A673 (cell line): ENCODE data around the gene BCR. TPM values are rescaled to one million over a fixed set of nuclear protein-coding genes. Genes with fewer than 3 reads are reported as not detected.
A peak's percentile ranks its signal among the peaks of the same experiment; 100 is the strongest.

Experiments
- BruUV-seq: library from RNA; stranded (reverse); fragments of 400-500 nt; replicated peaks from 2 replicates; lab custom pipeline; 2021; lab: Mats Ljungman, UMichigan
- CTCF ChIA-PET: fragments of 300-600 bp; sonication (Branson Sonifier 250); formaldehyde crosslinking; loops from one replicate; lab custom pipeline; 2022; ENCODE audit warnings: antibody characterized with exemption; lab: Charles Lee
- POLR2A ChIA-PET: fragments of 300-600 bp; sonication (Branson Sonifier 250); formaldehyde crosslinking; loops from one replicate; lab custom pipeline; 2022; ENCODE audit warnings: antibody characterized with exemption; ENCODE audit not compliant: low non-redundant PET; lab: Charles Lee
- DNase-seq: peaks from one replicate; pipeline ENCODE4 v3.0.0-alpha.2; 2015; ENCODE audit warnings: low spot score
- H3K27ac ChIP-seq: fragments of 200-600 bp; sonication (generic); 2 replicates; pipeline ENCODE4 v1.5.1; 2016; ENCODE audit warnings: mixed run types, low read depth, mild to moderate bottlenecking, mixed read lengths, antibody characterized with exemption, low read length; ENCODE audit not compliant: poor library complexity, severe bottlenecking
- H3K27me3 ChIP-seq: fragments of 200-600 bp; sonication (generic); replicated peaks from 2 replicates; pipeline ENCODE4 v1.6.1; 2017; ENCODE audit warnings: mixed run types, low read depth, mild to moderate bottlenecking, mixed read lengths, antibody characterized with exemption, low read length; ENCODE audit not compliant: insufficient read depth, poor library complexity
- H3K36me3 ChIP-seq: fragments of 200-600 bp; sonication (generic); 2 replicates; pipeline ENCODE4 v1.6.1; 2016; ENCODE audit warnings: mixed run types, mild to moderate bottlenecking, mixed read lengths, antibody characterized with exemption, low read length; ENCODE audit not compliant: insufficient read depth, poor library complexity, severe bottlenecking
- H3K4me1 ChIP-seq: fragments of 200-600 bp; sonication (generic); 2 replicates; pipeline ENCODE4 v1.6.1; 2017; ENCODE audit warnings: mixed run types, mild to moderate bottlenecking, mixed read lengths, antibody characterized with exemption, low read length; ENCODE audit not compliant: insufficient read depth, poor library complexity, severe bottlenecking
- H3K4me3 ChIP-seq: fragments of 200-600 bp; sonication (generic); 2 replicates; pipeline ENCODE4 v1.5.1; 2016; ENCODE audit warnings: low read depth, mixed run types, mild to moderate bottlenecking, mixed read lengths, low read length; ENCODE audit not compliant: poor library complexity, severe bottlenecking
- H3K9me3 ChIP-seq: fragments of 200-600 bp; sonication (generic); 2 replicates; pipeline ENCODE4 v1.6.1; 2016; ENCODE audit warnings: mixed run types, low read depth, mild to moderate bottlenecking, mixed read lengths, antibody characterized with exemption, low read length; ENCODE audit not compliant: poor library complexity, severe bottlenecking
- EZH2 ChIP-seq: fragments of 200-600 bp; sonication (generic); IDR thresholded peaks from 2 replicates; pipeline ENCODE4 v1.6.1; 2017; ENCODE audit warnings: borderline replicate concordance, low read depth, mild to moderate bottlenecking, mixed read lengths, antibody characterized with exemption, low read length; ENCODE audit not compliant: poor library complexity, severe bottlenecking
- intact Hi-C: fragments of 100-400 bp; cut with micrococcal nuclease; formaldehyde crosslinking; loops from one replicate; pipeline ENCODE4 v1.10.0; 2022; ENCODE audit not compliant: unreplicated experiment
- total RNA-seq: library from RNA; stranded (reverse); gene quantifications from 2 replicates; pipeline ENCODE4 v1.2.3, GENCODE V29; 2021
- TF ChIP-seq, protein P1 (sequence below): fragments of 300-800, 200-600 bp; sonication (generic); conservative IDR thresholded peaks from 2 replicates; pipeline ENCODE4 v1.5.1; 2017; ENCODE audit warnings: low read depth, mild to moderate bottlenecking, antibody characterized with exemption, low read length, moderate library complexity, mixed read lengths

The BCR gene
- total RNA-seq, 1 experiment from 2014 or later, result 63.1 TPM

- CTCF ChIA-PET, result no interaction called here
- intact Hi-C loops, result no loop called here
- H3K9me3 ChIP-seq, result no peaks in the 10 kb centered on the region
- H3K4me1 ChIP-seq, result peaks cover 43% of the 10 kb centered on the region
- no peaks in the 10 kb centered on the region for H3K36me3 ChIP-seq
- TF ChIP-seq, protein P1, sequence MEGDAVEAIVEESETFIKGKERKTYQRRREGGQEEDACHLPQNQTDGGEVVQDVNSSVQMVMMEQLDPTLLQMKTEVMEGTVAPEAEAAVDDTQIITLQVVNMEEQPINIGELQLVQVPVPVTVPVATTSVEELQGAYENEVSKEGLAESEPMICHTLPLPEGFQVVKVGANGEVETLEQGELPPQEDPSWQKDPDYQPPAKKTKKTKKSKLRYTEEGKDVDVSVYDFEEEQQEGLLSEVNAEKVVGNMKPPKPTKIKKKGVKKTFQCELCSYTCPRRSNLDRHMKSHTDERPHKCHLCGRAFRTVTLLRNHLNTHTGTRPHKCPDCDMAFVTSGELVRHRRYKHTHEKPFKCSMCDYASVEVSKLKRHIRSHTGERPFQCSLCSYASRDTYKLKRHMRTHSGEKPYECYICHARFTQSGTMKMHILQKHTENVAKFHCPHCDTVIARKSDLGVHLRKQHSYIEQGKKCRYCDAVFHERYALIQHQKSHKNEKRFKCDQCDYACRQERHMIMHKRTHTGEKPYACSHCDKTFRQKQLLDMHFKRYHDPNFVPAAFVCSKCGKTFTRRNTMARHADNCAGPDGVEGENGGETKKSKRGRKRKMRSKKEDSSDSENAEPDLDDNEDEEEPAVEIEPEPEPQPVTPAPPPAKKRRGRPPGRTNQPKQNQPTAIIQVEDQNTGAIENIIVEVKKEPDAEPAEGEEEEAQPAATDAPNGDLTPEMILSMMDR, result no peak
- TF ChIP-seq EZH2, result no peak
- peak overlapping the region; percentile 25 for H3K27ac ChIP-seq
- POLR2A ChIA-PET, result no interaction called here
- no TSS peak for BruUV-seq
- no peak overlapping the region for H3K4me3 ChIP-seq
- no peaks in the 10 kb centered on the region for H3K27me3 ChIP-seq
- no peak for DNase-seq
Measured at GRCh38 chr22:23217171-23218052, 37.1 kb downstream of the BCR start.

DNA sequence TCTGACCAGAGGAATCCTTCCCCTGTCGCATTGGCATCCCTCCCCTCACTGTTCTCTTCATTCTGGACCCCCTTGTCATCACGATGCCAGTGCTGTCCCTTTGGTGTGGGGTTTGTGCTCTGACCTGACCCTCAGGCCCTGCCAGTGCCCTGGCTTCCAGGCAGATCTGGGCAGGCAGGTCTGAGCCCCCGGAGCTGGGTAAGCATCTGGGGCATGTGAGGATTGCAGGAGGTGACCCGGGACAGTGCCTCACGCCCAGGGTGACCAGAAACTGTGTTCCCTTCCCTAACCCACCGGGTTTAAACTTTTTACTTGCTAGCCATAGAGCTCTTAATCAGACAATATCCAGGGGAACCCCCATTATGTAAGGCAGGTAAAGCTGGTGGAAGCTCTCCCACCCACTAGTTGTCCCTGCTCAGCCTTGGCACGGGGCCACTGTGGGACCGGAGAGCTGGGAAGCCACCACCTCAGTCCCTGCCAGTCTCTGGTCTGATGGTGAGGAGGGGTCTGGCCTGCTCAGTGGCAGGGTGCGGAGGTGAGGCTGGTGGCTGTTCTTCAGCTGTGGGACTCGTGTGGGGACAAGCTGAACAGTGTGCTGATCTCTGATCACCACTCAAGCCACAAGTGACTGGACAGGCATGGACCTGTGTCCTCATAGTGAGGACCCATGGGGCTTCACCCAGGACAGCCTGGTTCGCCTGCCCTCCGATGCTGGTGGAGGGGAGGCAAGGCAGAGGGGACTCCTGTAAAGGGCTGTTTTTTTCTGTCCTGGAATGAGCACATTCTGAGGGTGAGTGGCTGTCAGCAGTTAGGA lies 38.0 kb downstream of the BCR start:
- intact Hi-C loops, result no loop called here
- Histone ChIP-seq H3K36me3 (no peaks in the 10 kb centered on the region), H3K27ac (peak overlapping the region; percentile 49), H3K9me3 (no peaks in the 10 kb centered on the region), H3K4me1 (peaks cover 43% of the 10 kb centered on the region), H3K27me3 (no peaks in the 10 kb centered on the region), H3K4me3 (no peak overlapping the region)
- ChIA-PET CTCF (no interaction called here), POLR2A (no interaction called here)
- no peak for TF ChIP-seq EZH2
- TF ChIP-seq, protein P1, result no peak
- no peak for DNase-seq
- no TSS peak for BruUV-seq

- intact Hi-C loops, result no loop called here
- ChIA-PET CTCF (interaction anchor here (0.6 kb wide), 1 partner anchor 72 kb away, joined by 3 read pairs; no protein-coding TSS in a partner anchor), POLR2A (no interaction called here)
- no TSS peak for BruUV-seq
- Histone ChIP-seq H3K27me3 (no peaks in the 10 kb centered on the region), H3K27ac (peak overlapping the region; percentile 49), H3K9me3 (no peaks in the 10 kb centered on the region), H3K36me3 (no peaks in the 10 kb centered on the region), H3K4me1 (peaks cover 45% of the 10 kb centered on the region), H3K4me3 (no peak overlapping the region)
- TF ChIP-seq, protein P1, result no peak
- TF ChIP-seq EZH2, result no peak
- DNase-seq, result peak; percentile 42
Measured at GRCh38 chr22:23218867-23219251, 38.5 kb downstream of the BCR start.
